Lower leg skin (tissue), 3 donors: ENCODE data around the gene ZNF573.

Source experiments
- POLR2A ChIP-seq, 2 donors: fragments of 450-650 bp; IDR thresholded peaks; one replicate each; pipeline ENCODE4 v1.6.1; 2016 to 2017; ENCODE audit warnings: antibody characterized with exemption in 2 of 2, mild to moderate bottlenecking in 1 of 2, moderate library complexity in 1 of 2
- TF ChIP-seq, protein P1 (sequence below), 3 donors: fragments of 450-650 bp; IDR thresholded peaks; one replicate each; pipeline ENCODE4 v1.5.1; 2016; ENCODE audit warnings: antibody characterized with exemption in 3 of 3, mild to moderate bottlenecking in 3 of 3, moderate library complexity in 2 of 3

DNA sequence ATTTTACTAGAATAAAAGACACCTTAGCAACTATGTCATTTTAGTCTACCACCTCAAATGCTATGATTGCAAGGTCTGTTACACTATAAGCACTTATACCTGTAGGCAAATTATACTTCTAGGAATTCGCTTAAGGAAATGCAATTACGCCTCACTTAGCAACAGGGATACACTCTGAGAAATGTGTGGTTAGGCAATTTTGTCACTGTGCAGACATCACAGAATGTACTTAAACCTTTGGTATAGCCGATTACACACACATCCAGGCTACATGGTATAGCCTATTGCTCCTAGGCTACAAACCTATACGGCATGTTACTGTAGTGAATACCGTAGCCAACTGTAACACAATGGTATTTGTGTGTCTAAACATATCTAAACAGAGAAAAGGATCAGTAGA, 30.0 kb upstream of the ZNF573 start:
- TF ChIP-seq, protein P1, sequence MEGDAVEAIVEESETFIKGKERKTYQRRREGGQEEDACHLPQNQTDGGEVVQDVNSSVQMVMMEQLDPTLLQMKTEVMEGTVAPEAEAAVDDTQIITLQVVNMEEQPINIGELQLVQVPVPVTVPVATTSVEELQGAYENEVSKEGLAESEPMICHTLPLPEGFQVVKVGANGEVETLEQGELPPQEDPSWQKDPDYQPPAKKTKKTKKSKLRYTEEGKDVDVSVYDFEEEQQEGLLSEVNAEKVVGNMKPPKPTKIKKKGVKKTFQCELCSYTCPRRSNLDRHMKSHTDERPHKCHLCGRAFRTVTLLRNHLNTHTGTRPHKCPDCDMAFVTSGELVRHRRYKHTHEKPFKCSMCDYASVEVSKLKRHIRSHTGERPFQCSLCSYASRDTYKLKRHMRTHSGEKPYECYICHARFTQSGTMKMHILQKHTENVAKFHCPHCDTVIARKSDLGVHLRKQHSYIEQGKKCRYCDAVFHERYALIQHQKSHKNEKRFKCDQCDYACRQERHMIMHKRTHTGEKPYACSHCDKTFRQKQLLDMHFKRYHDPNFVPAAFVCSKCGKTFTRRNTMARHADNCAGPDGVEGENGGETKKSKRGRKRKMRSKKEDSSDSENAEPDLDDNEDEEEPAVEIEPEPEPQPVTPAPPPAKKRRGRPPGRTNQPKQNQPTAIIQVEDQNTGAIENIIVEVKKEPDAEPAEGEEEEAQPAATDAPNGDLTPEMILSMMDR (IDR thresholded peaks at IDR 0.05), result no peak
- TF ChIP-seq POLR2A (IDR thresholded peaks at IDR 0.05), result no peak
